OCI-LY7 (cell line): ENCODE data around the gene INS.

Source experiments
- EZH2phosphoT487 ChIP-seq: fragments of 200-600 bp; sonication (generic); IDR thresholded peaks from 2 replicates; pipeline ENCODE4 v1.6.1; 2018; ENCODE audit warnings: low read depth, borderline replicate concordance, mild to moderate bottlenecking, mixed run types, antibody characterized with exemption, low read length, moderate library complexity, mixed read lengths
- TF ChIP-seq, protein P1 (sequence below): fragments of 200-600 bp; sonication (generic); conservative IDR thresholded peaks from 2 replicates; pipeline ENCODE4 v1.5.1; 2014; ENCODE audit warnings: mild to moderate bottlenecking, antibody characterized with exemption, low read length, moderate library complexity, mixed read lengths

DNA sequence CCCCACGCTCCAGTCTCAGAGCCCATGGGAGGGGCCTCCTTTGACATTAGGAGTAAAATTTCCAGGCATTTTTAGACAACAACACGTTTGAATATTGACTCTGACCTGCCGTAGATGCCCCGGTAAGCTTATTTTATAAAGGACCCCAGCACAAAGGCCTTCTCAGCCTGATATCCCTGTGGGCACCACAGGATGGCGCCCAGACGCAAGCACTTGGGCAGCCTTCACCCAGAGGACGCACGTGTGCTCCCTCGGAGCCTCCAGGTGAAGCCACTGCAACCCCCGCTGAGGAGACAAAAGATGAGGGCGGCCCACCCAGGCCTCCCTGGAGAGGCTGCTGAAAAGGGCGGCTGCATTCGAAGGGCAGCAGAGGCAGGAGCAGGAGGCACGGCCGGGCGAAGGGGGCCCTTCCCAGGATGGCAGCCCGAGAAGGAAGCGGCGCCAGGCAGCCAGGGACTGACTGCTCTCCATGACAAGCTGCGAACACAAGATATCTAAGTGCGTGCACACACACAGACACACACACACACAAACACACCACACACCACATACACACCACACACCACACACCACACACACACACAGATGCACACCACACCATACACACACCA, 25.8 kb upstream of the INS start:
- TF ChIP-seq, protein P1, sequence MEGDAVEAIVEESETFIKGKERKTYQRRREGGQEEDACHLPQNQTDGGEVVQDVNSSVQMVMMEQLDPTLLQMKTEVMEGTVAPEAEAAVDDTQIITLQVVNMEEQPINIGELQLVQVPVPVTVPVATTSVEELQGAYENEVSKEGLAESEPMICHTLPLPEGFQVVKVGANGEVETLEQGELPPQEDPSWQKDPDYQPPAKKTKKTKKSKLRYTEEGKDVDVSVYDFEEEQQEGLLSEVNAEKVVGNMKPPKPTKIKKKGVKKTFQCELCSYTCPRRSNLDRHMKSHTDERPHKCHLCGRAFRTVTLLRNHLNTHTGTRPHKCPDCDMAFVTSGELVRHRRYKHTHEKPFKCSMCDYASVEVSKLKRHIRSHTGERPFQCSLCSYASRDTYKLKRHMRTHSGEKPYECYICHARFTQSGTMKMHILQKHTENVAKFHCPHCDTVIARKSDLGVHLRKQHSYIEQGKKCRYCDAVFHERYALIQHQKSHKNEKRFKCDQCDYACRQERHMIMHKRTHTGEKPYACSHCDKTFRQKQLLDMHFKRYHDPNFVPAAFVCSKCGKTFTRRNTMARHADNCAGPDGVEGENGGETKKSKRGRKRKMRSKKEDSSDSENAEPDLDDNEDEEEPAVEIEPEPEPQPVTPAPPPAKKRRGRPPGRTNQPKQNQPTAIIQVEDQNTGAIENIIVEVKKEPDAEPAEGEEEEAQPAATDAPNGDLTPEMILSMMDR = peak; percentile 71
- TF ChIP-seq EZH2phosphoT487 = no peak
